HEK293T (cell line): ENCODE results near the gene FBH1.

Source experiments
- ARNT ChIP-seq: fragments of 450-650 bp; IDR thresholded peaks from 2 replicates; pipeline ENCODE4 v1.6.1; 2017; ENCODE audit warnings: mild to moderate bottlenecking
- BHLHE40 ChIP-seq: fragments of 450-650 bp; IDR thresholded peaks from 2 replicates; pipeline ENCODE4 v1.6.1; 2016; ENCODE audit warnings: mild to moderate bottlenecking, moderate library complexity, borderline replicate concordance
- ELF4 ChIP-seq: fragments of 450-650 bp; IDR thresholded peaks from 2 replicates; pipeline ENCODE4 v1.6.1; 2017; ENCODE audit warnings: antibody characterized with exemption
- FOXA1 ChIP-seq: fragments of 450-650 bp; IDR thresholded peaks from 2 replicates; pipeline ENCODE4 v1.6.1; 2016; ENCODE audit warnings: mild to moderate bottlenecking
- FOXM1 ChIP-seq: fragments of 450-650 bp; IDR thresholded peaks from 2 replicates; pipeline ENCODE4 v1.6.1; 2017; ENCODE audit warnings: mild to moderate bottlenecking, borderline replicate concordance
- HDGF ChIP-seq: fragments of 450-650 bp; IDR thresholded peaks from 2 replicates; pipeline ENCODE4 v1.6.1; 2017; ENCODE audit warnings: antibody characterized with exemption, borderline replicate concordance
- L3MBTL2 ChIP-seq: fragments of 450-650 bp; conservative IDR thresholded peaks from 2 replicates; pipeline ENCODE4 v1.6.1; 2016; ENCODE audit warnings: mild to moderate bottlenecking
- NFRKB ChIP-seq: fragments of 450-650 bp; IDR thresholded peaks from 2 replicates; pipeline ENCODE4 v1.6.1; 2016; ENCODE audit warnings: mild to moderate bottlenecking, moderate library complexity
- SP1 ChIP-seq: fragments of 450-650 bp; IDR thresholded peaks from 2 replicates; pipeline ENCODE4 v1.6.1; 2017
- TARDBP ChIP-seq: fragments of 450-650 bp; IDR thresholded peaks from 2 replicates; pipeline ENCODE4 v1.6.1; 2016

DNA sequence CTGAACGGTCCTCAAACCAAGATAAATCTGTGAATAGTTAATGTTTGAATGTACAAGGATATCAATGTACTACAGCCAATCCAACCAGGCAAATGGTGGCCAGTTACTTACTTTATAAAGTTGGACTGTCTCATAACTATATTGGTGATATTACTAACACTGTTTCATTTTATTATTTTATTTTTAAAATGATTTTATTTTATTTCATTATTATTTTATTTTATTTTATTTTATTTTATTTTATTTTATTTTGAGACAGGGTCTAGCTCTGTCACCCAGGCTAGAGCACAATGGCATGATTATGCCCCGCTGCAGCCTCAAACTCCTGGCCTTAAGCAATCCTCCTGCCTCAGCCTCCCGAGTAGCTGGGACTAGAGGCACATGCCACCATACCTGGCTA is 80.5 kb downstream of the FBH1 start:
- TF ChIP-seq BHLHE40, result no peak
- no peak for TF ChIP-seq L3MBTL2
- no peak for TF ChIP-seq ELF4
- TF ChIP-seq FOXM1, result no peak
- TF ChIP-seq HDGF, result no peak
- TF ChIP-seq SP1, result no peak
- no peak for TF ChIP-seq FOXA1
- TF ChIP-seq ARNT, result no peak
- TF ChIP-seq NFRKB, result no peak
- no peak for TF ChIP-seq TARDBP
